GM18517 (cell line): Measurements from ENCODE around the gene C1R.

ENCODE experiments used
- ATAC-seq: cut with Tn5 transposase; IDR thresholded peaks from one replicate; pipeline ENCODE4 v1.9.1; 2021; ENCODE audit warnings: mild to moderate bottlenecking, moderate library complexity; ENCODE audit not compliant: unreplicated experiment

Gene C1R

DNA sequence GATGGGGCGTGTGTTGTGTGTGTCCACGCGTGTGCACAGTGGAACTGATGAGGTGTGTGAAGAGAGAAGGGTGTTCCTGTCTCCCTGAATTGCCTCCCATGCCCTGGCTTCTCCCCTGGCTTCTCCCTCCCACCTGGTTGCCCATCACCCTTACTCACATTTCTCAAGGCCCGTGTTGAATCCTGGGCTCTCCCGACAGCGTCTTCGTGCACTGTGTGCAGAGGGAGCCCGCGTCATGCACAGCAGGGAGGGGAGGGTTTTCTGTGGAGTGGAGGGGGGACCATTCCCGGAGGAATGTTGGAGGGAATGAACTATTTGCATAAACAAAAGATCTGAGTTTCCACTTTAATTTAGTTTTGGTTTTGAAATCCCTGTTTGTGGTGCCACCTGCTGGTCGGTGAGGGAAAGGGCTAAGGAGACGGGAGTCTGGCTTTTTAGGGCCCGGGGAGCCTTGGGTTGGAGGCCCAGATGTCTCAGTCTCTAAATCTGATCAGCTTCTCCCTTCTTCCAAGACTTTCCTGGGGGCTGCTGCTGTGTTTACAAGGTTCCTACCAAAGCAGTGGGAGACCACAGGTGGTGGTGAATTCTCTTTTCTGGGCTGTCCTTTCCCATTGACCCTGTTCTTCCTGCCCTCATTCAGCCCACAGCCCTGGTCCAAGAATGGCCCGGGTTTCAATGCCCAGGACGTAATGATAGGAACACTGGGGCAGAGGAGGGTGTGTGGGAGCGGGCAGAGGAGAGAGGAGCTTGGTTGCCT lies at the start of gene C1R:
Gene C1R, minus strand, starts transcription at position 217 of the 757 bp plus-strand sequence. Its CDS starts 57 bp downstream, at position 160.
- no peak for ATAC-seq

DNA sequence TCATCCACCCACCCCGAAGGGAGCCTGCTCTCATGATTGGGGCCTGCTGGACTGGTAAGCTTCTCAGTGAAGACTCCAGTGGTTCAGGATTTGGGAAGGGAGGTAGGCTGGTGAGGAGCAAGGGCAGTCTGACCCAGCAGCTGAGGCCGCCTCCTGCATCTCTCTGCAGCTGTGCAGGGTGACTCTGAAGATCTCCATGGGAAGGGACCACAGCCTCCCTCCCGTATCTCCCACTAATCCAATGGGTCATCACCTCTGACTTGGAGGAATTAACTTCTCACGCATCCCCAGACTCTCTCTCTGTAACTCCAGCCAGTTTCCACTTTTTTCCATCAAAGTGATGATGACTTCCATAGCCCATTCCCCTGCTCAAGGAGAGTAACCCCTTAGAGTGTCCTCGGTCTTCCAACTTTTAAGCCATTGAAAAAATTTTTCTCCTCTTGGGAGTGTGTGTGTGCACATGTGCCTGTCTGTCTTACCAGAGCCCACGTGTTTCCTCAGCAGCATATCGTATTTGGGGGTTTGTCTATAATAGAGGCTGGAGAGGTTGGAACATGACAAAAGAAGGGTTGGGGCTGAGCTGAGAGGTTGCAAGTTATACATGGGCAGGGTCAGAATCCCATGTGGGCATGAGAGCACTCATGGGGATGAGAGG lies 49.2 kb upstream of the C1R start:
- ATAC-seq = no peak

DNA sequence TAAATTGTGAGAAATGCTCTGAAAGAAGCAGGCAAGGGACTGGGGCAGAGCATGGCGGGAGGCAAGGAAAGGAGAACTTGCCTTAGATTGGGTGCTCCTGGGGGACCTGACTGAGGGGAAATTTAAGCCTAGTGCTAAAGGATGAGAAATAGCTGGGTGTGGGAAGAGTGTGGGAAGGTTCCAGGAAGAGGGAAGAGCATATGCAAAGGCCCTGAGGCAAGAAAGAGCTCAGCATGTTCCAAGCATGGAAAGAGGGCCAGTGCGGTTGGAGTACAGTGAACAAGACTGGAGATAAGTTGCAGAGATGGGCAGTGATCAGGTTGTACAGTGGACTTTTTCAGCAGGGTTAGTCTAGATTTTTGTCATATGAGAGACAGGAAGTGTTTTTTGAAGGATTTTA lies 47.0 kb upstream of the C1R start:
- no peak for ATAC-seq

DNA sequence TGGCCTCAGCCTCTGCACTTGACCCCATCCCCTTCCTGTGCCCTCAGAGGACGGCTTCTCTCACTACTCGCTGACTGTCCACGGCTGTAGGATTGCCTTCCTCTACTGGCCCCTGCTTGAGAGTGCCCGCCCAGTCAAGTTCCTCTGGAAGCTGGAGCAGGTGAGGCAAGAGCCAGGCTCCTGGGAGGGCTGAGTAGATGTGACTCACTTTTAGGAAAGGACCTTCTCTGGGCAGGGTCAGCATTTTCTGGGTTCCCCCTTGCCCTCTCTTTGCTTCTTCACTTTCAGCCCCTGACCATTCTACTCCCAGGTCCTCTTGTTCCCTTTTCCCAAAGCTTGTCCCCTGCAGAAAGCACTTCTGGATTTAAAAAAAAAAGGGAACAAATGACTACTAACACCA lies 45.7 kb upstream of the C1R start:
- ATAC-seq = no peak

DNA sequence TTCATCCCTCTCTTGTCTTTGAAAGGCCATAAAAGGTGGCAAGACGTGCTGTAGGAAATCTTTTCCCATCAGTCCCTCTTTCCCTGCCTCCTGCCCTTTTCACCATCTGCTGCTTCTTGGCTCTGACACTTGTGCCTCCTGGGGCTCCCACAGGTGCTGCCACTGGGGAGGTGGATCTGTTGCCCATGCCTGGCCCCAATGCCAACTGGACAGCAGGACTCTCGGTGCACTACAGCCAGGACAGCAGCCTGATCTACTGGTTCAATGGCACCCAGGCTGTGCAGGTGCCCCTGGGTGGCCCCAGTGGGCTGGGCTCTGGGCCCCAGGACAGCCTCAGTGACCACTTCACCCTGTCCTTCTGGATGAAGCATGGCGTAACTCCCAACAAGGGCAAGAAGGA lies 44.4 kb upstream of the C1R start:
- no peak for ATAC-seq

DNA sequence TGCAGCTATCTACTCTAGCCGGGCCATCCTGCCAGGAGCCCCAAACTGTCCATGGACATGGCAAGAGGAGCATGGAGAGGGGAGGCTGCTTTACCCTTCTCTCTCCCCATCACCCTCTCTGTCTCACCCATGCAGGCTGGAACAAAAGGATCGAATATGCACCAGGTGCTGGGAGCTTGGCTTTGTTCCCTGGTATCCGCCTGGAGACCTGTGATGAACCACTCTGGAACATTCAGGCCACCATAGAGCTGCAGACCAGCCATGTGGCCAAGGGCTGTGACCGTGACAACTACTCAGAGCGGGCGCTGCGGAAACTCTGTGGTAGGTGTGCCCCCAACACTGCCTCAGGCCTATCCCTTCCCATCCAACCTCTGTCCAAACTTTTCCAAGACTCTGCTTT lies 43.8 kb upstream of the C1R start:
- ATAC-seq = no peak

DNA sequence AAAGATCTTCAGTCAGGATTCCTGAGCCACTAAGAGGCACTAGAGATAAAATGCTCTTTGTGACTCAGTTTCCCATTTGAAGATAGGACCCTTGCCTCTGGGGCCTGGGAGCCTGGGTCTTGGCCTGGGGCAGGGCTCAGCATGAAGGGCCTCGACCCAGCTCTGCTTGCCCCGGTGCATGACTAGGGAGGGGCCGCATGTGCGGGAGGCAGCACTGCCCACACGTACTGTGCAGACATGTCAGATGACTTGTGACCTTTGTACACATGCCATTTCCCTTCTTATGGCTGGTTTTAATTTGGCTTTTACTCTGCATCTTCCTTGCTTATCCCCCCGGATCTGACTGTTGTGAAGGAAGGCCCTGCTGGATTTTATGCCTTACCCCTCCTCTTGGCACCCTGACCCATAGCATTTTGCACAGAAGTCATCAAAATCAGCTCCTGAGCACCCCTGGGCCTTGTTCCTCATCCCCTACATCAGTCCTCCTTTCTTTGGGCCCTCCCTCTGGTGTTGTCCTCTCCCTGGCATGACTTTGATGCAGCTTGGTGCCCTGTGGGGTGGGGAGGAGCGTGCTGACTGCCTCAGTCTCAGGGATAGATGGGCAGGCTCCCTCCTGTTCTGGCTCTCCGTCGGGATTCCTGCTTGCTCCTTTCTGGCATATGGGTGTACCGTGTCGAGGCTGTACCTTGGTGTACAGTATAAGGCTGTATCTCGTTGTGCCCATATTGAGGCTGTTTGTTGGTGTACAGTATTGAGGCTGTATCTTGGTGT lies 42.3 kb upstream of the C1R start:
- no peak for ATAC-seq

- ATAC-seq = no peak
These were observed 39.2 kb upstream of the C1R start for GRCh38 chr12:7131502-7131866.

DNA sequence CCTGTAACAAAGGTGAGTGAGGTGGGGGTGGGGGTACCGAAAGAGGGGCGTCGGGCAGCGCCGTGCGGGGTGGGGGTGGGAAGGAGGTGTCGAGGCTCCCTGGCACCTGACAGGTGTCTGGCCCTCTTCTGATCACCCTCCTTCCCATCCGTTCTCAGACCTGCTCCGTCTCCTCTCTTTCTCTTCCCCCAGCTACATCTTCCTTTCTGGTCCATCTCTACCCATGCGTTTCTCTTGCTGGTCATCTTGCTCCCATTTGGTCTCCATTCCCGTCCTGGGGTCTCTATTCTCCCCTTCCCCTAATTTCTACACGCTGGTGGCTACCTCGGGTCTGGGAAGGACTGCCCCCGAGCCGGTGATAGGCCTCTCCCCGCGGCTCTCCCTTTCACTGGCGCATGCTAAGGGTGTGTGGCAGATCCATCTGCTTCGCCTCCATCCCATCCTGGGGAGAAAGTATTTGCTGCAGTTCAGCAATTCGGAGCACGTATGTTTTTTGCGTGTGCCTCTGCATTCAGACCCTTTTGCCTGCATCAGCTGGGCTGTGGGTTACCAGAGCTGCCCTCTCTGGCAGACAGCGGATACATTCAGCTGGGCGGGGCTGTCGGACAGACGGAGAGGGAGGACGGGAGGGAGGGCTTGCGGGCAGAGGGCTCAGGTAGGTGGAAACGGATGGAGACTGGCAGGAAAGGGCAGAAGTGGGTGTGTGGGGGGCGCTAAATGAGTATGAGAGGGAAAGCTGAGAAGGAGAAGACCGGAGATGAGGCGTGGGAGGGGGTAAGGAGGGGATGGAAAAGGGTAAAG lies 38.7 kb upstream of the C1R start:
- no peak for ATAC-seq

DNA sequence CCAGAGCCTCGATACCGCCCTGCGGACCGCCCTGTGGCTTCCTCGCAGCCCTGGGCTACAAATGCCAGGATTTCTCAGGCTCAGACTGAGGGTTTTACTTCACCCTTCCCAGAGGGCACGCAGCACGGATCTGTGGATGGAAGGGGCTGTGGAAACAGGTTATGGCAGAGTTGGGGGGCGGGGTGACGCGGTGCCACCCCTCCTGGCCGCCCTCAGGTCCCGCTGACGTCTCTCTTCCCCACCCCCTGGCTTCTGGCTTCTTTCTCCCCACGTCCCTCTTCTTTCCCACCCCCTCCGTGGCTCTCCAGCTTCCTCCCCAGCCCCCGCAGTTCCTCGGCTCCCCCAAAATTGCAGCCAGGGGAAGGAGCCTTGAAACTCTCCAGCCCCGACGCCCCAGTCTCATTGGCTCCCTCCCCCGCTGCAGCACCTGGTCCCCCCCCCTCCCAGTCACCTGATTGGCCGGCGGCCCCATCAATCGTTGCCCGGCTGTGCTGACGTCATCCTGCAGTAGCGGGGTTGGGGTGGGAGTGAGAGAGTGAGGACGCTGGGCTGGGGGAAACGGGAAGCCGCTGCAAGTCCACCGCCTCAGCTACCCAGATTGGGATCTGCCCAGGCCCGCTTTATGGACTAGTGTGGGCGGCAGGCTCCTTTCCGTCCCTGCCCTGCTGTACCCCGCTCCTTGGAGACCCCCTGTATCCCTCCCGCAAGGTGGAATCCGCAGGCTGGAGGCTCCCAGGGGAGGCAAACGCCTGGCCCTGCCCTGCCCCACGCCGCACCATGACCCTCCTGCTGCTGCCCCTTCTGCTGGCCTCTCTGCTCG lies 37.8 kb upstream of the C1R start, which contains the start of gene CLSTN3:
Gene CLSTN3, plus strand, starts transcription at position 500 of the 820 bp plus-strand sequence. Its CDS starts 278 bp downstream, at position 778.
- no peak for ATAC-seq

DNA sequence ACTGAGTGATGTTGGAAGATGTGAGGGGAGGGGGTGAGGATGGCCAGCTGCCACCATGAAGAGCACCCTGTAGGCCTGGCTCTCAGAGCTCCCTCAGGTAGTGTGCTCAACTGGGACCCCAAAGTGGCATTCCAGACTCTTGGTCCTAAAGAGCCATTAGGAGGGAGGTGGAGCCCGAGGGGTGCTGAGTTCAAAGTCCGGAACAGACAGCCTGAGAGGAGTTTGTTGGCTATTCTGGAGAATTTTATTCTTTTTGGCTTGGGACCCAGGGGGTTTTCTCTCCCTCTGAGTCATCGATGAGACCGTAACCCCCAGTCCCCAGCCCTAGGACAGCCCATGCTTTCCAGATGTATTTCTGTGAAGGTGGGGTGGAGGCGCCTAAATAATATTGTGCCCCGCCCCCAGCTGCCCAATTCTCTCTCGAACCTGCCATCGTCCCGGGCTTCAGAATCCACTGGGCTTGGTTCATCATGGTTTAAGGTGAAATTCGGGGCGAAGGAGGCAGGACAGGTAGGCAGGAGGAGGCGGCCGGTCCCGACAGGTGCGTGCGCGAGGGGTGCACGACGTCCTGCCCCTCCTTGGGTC lies 37.1 kb upstream of the C1R start:
- ATAC-seq = no peak

- no peak for ATAC-seq
These were observed 36.5 kb upstream of the C1R start, which contains the start of gene RBP5 for GRCh38 chr12:7128681-7129286. Gene RBP5, minus strand, starts transcription at chr12:7128889. Its CDS starts 114 bp downstream, at chr12:7128775.

DNA sequence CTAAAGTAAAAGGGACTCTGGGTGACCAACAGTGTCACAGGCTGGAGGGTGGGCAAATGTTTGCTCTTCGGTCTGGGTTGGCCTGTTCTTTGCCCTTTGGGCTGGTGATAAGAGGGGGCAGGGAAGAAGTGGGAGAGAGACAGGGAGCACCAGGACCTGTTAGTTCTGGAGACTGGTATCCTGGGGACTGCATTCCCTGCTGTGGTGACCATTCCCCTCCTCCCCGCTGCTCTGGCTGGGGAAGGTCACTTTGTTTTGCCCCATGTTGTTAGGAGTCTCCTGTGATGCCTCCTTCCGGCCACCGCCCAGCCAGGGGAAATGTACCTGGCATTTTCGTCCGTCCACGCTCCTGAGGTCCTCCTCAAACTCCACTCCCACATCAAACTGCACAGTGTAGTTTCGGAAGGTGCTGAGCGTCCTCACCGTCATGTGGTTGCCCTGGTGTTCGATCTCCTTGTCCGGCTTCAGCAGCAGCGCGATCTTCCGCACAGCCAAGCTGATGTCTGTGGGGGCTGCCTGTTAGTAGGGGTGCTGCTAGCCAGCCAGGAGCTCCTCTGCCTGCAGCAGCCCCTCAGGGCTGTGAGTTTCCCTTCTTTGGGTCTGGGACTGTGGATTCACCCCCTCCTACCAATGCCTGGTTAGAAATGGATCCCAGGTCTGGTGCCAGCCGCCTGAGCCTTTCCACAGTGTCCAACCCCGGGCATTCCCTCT lies 35.8 kb upstream of the C1R start:
- no peak for ATAC-seq

- ATAC-seq = no peak
These were observed 33.5 kb upstream of the C1R start for GRCh38 chr12:7125632-7126227.

- ATAC-seq = no peak
These were observed 31.7 kb upstream of the C1R start for GRCh38 chr12:7123806-7124522.

DNA sequence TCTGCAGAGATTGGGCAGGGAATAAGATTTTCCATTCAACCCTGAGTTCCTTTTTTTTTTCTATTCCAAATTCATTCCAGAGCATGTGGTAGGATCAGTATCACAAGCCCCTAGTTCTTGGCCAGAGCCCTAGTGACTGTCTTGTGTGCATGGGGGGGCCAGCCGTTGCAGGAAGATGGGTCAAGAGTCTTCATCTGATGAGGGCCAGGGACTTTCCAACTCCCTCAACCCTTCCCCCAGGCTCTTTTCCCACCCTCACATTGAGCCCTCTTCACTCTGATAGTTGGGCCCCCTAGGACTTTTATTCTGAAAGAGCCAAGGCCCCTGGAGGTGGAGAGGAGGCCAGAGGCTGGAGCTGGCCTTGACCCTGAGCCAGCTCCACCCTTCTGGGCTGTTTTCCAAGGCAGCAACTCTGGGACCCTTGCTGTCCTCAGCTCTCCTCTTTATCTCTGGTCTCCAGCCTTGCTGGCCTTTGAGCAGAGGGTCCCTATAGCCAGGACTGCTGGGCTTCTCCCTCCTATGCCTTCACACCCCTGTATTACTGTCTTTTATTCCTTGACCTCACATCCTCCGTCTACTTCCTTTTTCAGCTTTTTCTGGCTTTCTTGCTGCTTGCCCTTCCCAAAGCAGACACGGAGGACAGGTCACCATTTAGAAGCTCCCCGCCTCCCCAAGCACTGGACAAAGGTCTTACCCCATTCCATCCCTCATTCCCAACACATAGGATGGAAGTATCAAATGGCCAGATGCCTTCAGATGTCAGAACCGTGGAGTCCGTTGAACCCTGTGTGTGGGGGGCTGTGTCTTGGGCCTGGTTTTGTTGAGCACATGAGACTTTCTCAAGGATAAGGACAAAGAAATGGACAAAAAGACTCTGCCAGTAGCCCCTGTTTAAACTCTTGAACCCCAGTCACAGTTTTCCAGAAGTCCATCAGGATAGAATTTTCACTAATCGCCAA lies 30.8 kb upstream of the C1R start:
- ATAC-seq = no peak
